Activated CD4-positive, CD25-positive, alpha-beta regulatory T cell treated with anti-CD3 and anti-CD28 coated beads, Interleukin-2, amount 50 U/mL, for 24 hours (primary cell): ENCODE data around the gene TP53I13.

Experiments used
- ATAC-seq, 2 donors: fragments of 150-1000 bp; cut with Tn5 transposase; one replicate each; pipeline ENCODE4 v1.10.0; 2021; ENCODE audit warnings: mild to moderate bottlenecking in 1 of 2, moderate library complexity in 1 of 2

TP53I13 gene

GRCh38 chr17:29582254-29582765, 13.8 kb downstream of the TP53I13 start:
- no peak for ATAC-seq

DNA sequence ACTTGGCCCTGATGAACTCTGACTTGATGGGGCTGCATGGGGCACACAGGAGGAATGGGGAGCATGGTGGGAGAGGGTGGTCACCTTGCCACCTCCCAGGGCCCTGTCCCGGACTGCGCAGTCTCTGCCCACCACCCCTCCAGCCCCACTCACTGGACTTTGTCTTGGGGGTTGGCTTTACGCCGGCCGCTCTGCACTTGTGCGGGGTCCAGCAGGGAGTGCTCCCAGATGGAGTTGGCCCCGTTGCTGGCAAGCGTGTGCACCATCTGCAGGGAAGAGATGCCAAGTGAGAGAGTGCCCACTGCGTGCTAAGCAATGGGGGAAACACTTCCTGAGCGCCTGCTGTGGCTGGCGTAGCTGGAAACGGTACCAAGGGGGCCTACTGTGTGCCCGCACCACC, 14.3 kb downstream of the TP53I13 start:
- no peak for ATAC-seq

DNA sequence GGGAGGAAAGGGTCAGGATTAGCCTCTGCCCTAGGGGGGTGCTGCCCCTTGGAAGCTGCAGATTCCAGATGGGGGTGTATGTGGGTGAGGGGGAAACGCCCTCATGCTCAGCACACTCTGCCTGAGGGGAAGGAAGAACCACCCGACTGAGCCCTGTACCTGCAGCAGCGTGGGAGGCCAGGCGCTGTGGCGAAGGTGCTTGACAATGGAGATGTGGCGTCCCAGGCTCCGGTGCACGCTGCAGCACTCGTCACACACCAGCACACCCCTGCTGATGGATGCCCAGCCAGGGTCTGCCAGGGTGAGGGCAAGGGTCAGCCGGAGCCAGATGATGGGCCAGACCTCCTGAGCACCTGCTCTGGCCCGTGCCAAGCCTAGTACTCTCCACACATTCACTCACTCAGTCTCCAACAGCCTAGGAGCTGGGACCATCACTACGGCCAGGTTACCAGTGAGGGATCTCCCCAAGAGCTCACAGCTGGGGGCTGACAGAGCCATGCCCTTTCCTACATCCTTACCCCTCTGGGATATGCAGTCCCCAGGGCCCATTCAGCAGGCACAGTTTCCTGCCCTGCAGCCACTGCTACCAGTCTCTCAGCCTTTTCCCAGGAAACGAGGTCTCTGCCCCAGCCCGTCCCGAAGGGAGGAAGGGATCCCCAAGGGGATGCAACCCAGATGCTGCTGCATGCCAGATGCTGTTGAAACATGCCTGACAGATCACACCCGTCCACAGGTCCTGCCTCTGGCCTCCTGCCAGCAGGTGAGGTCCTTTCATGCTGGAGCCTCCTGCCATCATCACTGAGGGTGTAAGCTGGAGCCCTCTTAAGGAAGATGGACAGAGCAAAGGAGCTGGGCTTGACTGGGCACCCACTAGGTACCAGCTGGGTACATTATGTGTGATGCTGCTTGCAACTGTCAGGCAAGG, 15.1 kb downstream of the TP53I13 start:
- no peak for ATAC-seq

- ATAC-seq, result no peak
Observed at GRCh38 chr17:29584452-29585079, 16.1 kb downstream of the TP53I13 start.

DNA sequence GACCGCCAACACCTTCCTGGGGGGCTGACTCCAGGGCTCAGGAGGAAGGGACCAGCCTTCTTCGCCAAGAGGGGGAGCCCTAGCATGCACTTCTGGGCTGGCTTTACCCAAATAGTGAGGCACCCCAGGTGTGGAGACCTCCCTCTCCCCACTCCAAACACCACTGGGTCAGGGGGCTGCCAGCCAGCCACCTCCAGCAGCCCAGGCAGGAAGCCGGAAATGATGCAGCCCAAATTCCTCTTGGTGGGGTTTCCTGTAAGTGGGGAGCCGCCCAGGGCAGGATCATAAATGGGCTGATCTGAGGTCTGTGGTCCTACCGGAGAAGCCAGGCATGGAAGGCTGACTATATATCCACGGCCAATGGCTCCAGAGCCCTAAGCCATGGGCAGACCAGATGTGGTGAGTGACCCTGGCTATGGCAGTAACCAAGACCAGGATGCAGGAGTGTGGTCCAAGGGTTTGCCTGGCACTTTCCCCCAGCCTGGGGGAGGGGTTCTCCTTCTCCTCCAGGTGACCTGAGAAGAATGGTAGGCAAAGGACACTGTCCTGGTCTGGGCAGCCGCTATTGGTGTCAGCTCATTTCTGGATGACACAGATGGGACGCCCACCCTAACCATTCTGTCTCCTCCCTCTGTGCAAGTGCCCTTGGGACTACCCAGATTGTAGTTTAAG, 16.7 kb downstream of the TP53I13 start:
- ATAC-seq, result no peak

DNA sequence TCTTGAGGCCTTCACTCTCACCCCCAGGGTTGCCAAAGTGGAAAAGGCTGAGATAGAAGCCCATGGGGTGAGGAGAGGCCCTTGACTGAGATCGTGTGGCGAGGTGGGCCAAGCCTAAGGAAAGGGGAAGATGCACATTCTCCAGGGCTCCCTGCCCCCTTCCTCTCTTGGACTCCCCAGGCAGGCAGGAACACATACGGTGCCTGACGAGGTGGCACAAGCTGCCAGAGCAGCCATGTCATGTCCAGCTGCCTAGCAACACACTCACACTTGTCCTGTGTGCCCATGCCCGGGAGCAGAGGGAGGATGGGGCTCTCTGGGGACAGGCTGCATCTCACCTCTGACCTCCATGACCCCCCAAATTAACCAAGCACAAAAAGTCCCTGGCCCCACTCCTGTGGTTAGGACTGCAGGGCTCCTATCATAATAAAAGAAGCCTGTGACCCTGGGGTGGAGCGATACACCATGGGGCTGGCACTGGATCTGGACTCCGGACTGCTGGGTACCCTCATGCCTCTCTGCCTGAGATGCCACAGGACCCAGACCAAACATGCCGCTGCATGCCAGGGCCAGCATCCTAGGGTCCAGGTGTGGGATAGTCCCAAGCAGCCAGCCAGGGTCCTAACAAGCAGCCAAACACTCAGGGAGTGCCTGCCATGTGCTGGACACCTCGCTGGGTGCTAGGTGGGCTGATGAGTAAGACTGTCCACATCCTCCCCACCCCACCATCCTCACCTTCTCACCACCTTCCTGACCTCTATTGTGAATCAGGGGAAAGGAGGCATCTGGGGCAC, 18.4 kb downstream of the TP53I13 start:
- ATAC-seq, result no peak

GRCh38 chr17:29587591-29587990, 19.1 kb downstream of the TP53I13 start:
- no peak for ATAC-seq

DNA sequence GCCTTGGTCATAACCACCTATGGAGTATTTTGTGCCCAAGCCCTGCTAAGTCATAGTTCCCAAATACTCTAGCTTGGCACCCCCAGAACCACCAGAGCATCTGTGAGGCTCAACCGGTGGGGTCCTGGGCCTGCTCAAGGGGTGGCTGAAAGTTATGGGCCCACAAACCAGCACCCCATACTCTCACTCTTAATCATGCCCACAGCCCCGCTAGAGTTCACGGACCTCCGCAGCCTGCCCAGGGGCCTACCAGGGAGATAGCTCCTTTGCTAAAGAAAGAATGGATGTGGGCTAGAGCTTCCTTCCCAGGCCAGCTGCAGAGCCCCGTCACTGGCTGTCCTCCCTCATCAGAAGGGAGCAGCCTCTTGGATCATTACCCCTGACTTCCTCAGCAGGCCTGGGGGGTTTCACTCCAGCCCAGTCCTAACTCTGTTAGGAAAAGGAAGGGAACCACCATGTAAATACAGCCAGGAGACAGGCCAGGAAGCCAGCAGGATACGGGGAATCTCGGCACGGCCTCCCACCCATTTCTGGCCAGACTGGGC, 19.6 kb downstream of the TP53I13 start:
- no peak for ATAC-seq

DNA sequence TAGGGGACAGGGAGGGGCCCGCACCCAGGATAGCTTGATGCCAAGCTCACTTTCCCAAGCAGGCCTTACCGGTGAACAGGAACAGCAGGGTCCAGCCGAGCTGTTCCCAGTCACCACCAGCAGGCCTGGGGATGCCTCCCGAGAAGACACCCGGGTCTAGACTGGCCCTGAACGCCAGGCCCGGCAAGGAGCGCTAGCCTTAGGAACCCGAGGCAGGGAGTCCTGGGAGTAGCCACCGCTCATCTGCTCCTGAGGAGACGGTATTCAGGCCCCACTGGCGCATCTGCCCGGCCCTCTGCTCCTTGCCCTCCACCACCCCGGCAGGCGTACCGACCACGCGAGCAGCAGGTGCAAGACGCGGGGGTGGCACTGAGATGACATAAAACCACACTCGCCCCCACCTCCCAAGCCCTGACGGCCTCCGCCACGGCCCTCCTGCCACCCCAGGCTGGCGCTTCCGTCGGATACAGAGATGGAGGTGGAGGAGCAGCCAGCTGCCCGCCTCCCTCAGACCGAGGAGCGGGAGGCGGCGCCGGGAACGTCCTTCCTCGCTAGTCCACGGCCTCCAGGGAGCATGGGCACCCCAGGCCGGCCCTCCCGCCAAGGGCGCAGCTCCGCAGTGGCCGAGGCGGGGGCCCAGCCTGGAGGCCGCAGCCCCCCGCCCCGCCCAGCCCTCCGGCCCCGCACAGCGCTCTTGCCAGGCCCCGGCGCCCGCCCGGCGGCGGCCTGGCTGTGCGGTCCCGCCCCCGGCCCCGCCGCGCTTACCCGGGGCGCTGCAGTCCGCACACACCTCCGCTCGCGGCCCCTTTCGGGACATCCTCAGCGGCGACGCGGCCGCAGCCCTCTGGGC, 20.3 kb downstream of the TP53I13 start:
- ATAC-seq, result peak; percentile 15 to 21

DNA sequence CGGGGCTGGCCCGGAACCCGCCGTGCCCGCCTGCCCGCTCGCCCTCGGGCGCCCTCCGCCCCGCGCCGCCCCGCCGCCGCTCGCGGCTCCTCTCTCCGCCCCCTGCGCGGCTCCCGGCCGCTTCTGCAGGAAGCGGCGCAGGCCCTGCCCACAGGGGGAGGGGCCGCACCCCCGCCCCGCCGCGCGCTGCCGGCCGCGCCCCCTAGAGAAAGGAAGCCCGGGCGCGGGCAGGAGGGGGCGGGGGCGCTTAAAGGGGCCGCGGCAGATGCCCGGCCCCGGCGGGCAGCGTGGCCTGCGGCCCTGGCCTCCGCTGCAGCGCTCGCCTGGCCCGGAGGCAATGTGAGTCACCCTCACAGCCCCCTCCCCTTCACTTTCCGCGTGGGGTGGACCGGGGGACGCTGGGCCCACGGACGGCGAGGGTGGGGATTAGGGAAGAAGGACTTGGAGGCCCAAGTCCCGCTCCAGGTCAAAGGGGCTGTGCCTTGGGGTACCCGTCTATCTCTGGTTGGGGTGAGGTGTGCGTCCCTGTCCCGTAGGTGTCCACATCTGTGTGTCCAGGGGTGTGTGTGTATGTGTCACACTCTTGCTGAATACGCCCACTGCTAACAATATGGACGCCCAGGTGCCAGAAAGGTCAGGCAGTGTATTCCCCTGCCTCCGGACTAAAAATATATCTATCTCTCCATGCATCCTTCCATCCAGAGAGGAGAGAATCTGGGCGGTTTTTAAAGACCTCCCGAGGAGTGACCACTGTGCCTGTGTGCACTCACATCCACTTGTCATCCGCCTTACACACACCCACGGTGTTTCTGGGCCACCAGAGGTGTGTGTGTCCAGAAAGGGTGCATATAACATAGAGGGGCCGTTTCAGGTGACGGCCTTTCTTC, 21.3 kb downstream of the TP53I13 start, which contains the start of gene GIT1:
Gene GIT1 (minus strand): TSS at position 125 of the 887 bp plus-strand sequence. CDS start 270 bp downstream, outside the sequence.
- ATAC-seq, result peak; percentile 75 to 78

GRCh38 chr17:29590411-29591145, 22.1 kb downstream of the TP53I13 start:
- ATAC-seq, result no peak

GRCh38 chr17:29591146-29591736, 22.7 kb downstream of the TP53I13 start:
- no peak for ATAC-seq

GRCh38 chr17:29591737-29592608, 23.5 kb downstream of the TP53I13 start:
- peak; percentile 37 to 39 for ATAC-seq

DNA sequence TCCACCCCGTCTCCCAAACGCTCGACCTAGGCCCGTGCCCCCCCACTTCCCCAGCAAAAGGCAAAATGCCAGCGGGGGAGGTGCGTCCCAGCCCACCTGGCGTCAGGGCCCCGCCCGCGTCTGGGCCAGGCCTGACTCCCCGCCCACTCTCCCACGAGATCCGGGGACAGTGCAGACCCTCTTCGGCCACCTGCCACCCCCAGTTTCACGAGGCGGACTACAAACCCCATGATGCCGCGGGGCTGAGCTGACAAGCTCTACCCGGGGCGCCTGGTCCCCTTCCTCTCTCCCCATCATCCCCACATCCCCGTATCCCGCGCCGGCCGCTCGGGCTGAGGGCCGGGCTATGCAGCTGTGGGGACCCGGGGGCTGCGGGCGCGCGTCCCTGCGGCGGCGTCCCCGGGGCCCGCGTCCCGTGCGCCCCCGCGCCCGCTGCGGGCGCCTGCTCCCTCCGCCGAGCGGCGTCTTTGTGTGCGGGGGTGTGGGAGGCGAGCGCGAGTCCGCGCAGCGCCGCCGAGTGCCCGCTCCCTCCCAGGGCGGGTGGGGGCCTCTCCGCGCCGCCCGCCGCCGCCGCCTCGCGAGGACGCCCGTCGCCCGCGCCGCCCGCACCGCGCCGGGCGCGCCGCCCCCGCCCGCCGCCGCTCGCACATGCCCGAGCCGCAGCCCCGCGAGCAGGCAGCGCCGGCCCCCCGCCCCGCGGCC, 24.5 kb downstream of the TP53I13 start, which contains the start of gene ANKRD13B:
Gene ANKRD13B (plus strand): TSS at position 283 of the 702 bp plus-strand sequence. CDS start 490 bp downstream, outside the sequence.
- ATAC-seq, result no peak

DNA sequence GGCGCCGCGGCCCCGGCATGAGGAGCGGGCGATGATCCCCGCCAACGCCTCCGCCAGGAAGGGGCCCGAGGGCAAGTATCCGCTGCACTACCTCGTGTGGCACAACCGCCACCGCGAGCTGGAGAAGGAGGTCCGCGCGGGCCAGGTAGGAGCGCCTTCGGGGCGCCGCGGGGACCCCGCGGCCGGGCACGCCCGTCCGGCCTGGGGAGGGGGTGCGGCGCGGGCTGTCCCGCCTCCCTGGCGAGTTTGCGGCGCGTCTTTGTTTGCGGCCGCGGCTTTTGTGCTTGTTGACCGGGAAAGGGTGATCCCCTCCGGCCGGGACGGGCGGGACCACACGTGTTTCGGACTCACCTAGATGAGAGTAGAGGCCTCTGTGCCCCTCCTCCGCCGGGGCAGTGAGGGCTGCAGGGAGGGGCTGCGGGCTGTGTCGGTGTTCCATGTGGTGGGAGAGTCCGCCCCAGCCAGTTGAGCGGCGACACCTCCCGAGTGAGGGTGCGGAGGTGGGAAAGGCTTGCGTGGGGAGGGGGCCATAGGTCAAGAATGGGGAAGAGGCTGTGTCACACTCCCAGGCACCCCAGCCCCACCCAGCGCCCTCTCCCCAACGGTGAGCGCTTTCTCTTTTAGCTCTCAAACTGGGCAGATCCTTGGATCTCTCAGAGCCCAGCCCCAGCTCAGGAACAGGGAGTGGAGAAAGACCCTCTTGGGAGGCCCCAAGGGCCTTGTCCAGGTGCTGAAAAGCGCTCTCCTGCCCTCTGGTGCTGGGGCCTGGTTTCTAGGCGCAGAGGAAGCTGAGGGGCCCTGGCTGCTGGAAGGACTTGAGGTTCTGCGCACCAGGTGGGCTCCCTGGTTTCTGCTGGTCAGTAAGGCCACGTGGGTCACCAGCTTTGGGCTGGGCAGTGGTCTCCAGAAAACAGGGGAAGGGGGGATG, 25.4 kb downstream of the TP53I13 start:
- ATAC-seq, result no peak
